Stomach smooth muscle (tissue), 2 donors: ENCODE results near the gene EML1.

ENCODE experiments used
- H3K27ac ChIP-seq: one replicate; pipeline ENCODE4 v1.7.0; 2013; ENCODE audit warnings: mild to moderate bottlenecking, low read length, inconsistent platforms
- H3K27me3 ChIP-seq, 2 donors: one replicate each; pipeline ENCODE4 v1.7.0; 2013; ENCODE audit warnings: low read length in 2 of 2; ENCODE audit not compliant: insufficient read depth in 2 of 2, control insufficient read depth in 1 of 2
- H3K36me3 ChIP-seq, 2 donors: one replicate each; pipeline ENCODE4 v1.7.0; 2013; ENCODE audit warnings: low read length in 2 of 2; ENCODE audit not compliant: control insufficient read depth in 2 of 2, insufficient read depth in 2 of 2
- H3K4me1 ChIP-seq: one replicate; pipeline ENCODE4 v1.7.0; 2013; ENCODE audit warnings: low read length; ENCODE audit not compliant: control insufficient read depth, insufficient read depth
- H3K4me3 ChIP-seq, 2 donors: one replicate each; pipeline ENCODE4 v1.7.0; 2013; ENCODE audit warnings: low read length in 2 of 2
- H3K9ac ChIP-seq, 2 donors: one replicate each; pipeline ENCODE4 v1.7.0; 2013; ENCODE audit warnings: low read length in 2 of 2, mild to moderate bottlenecking in 1 of 2
- H3K9me3 ChIP-seq, 2 donors: one replicate each; pipeline ENCODE4 v1.7.0; 2013; ENCODE audit warnings: low read length in 2 of 2; ENCODE audit not compliant: control insufficient read depth in 2 of 2
- donor health status: healthy.
- donor health status: Pancreatic carcinoma.

Gene EML1

GRCh38 chr14:99904506-99904905 is 111.3 kb downstream of the EML1 start:
- Histone ChIP-seq H3K27ac (no peak overlapping the region), H3K36me3 (peaks cover 59 to 65% of the 10 kb centered on the region in 2 donors), H3K9me3 (no peaks in the 10 kb centered on the region), H3K4me3 (no peak overlapping the region), H3K4me1 (no peaks in the 10 kb centered on the region), H3K9ac (no peak overlapping the region), H3K27me3 (no peaks in the 10 kb centered on the region)

- Histone ChIP-seq H3K4me1 (no peaks in the 10 kb centered on the region), H3K36me3 (peaks cover 65 to 70% of the 10 kb centered on the region in 2 donors), H3K4me3 (no peak overlapping the region), H3K9ac (no peak overlapping the region), H3K27me3 (no peaks in the 10 kb centered on the region), H3K9me3 (no peaks in the 10 kb centered on the region), H3K27ac (no peak overlapping the region)
These were observed 111.9 kb downstream of the EML1 start for GRCh38 chr14:99905121-99905520.

GRCh38 chr14:99907761-99908652 is 114.8 kb downstream of the EML1 start:
- Histone ChIP-seq H3K27ac (no peak overlapping the region), H3K4me3 (no peak overlapping the region), H3K36me3 (peaks cover 73 to 75% of the 10 kb centered on the region in 2 donors)

GRCh38 chr14:99908653-99909250 is 115.5 kb downstream of the EML1 start:
- no peaks in the 10 kb centered on the region for H3K9me3 ChIP-seq
- H3K36me3 ChIP-seq: peaks cover 69 to 71% of the 10 kb centered on the region in 2 donors
- no peak overlapping the region for H3K9ac ChIP-seq
- H3K27ac ChIP-seq: no peak overlapping the region
- no peak overlapping the region for H3K4me3 ChIP-seq
- H3K4me1 ChIP-seq: no peaks in the 10 kb centered on the region
- H3K27me3 ChIP-seq: no peaks in the 10 kb centered on the region

More at GRCh38 chr14:99907761-99908652, 114.8 kb downstream of the EML1 start:
- Histone ChIP-seq H3K27me3 (no peaks in the 10 kb centered on the region), H3K4me1 (no peaks in the 10 kb centered on the region), H3K9ac (no peak overlapping the region), H3K9me3 (no peaks in the 10 kb centered on the region)

GRCh38 chr14:99909513-99910064 is 116.4 kb downstream of the EML1 start:
- Histone ChIP-seq H3K27me3 (no peaks in the 10 kb centered on the region), H3K4me3 (no peak overlapping the region), H3K9ac (no peak overlapping the region), H3K4me1 (no peaks in the 10 kb centered on the region), H3K36me3 (peaks cover 70 to 73% of the 10 kb centered on the region in 2 donors), H3K9me3 (no peaks in the 10 kb centered on the region), H3K27ac (no peak overlapping the region)

GRCh38 chr14:99910337-99911309 is 117.4 kb downstream of the EML1 start:
- Histone ChIP-seq H3K4me1 (no peaks in the 10 kb centered on the region), H3K9me3 (no peaks in the 10 kb centered on the region), H3K27ac (no peak overlapping the region), H3K27me3 (no peaks in the 10 kb centered on the region), H3K4me3 (no peak overlapping the region), H3K9ac (no peak overlapping the region), H3K36me3 (peaks cover 68 to 76% of the 10 kb centered on the region in 2 donors)

- H3K4me1 ChIP-seq: no peaks in the 10 kb centered on the region
- H3K4me3 ChIP-seq: no peak overlapping the region
- H3K36me3 ChIP-seq: peaks cover 65 to 68% of the 10 kb centered on the region in 2 donors
- H3K9me3 ChIP-seq: no peaks in the 10 kb centered on the region
- no peak overlapping the region for H3K9ac ChIP-seq
- H3K27ac ChIP-seq: no peak overlapping the region
- H3K27me3 ChIP-seq: no peaks in the 10 kb centered on the region
These were observed 122.3 kb downstream of the EML1 start for GRCh38 chr14:99915305-99916090.

- Histone ChIP-seq H3K27me3 (no peaks in the 10 kb centered on the region), H3K9me3 (no peaks in the 10 kb centered on the region), H3K27ac (no peak overlapping the region), H3K9ac (no peak overlapping the region), H3K4me1 (no peaks in the 10 kb centered on the region), H3K36me3 (peaks cover 63 to 67% of the 10 kb centered on the region in 2 donors), H3K4me3 (no peak overlapping the region)
These were observed 122.8 kb downstream of the EML1 start for GRCh38 chr14:99916091-99916383.

GRCh38 chr14:99918781-99919180 is 125.6 kb downstream of the EML1 start:
- Histone ChIP-seq H3K36me3 (peaks cover 61 to 67% of the 10 kb centered on the region in 2 donors), H3K4me1 (no peaks in the 10 kb centered on the region), H3K9me3 (no peaks in the 10 kb centered on the region), H3K4me3 (no peak overlapping the region), H3K27me3 (no peaks in the 10 kb centered on the region), H3K9ac (no peak overlapping the region), H3K27ac (no peak overlapping the region)

- H3K27ac ChIP-seq: no peak overlapping the region
- H3K9me3 ChIP-seq: no peaks in the 10 kb centered on the region
- H3K9ac ChIP-seq: no peak overlapping the region
- no peaks in the 10 kb centered on the region for H3K27me3 ChIP-seq
- H3K36me3 ChIP-seq: peaks cover 50 to 54% of the 10 kb centered on the region in 2 donors
- H3K4me3 ChIP-seq: no peak overlapping the region
- H3K4me1 ChIP-seq: no peaks in the 10 kb centered on the region
These were observed 128.2 kb downstream of the EML1 start for GRCh38 chr14:99921425-99921824.
